PC-9 (cell line): ENCODE results near the gene SNRNP35.

Experiments used
- CTCF ChIP-seq: fragments of 200-600 bp; sonication (generic); conservative IDR thresholded peaks from 2 replicates; pipeline ENCODE4 v1.6.1; 2017; ENCODE audit warnings: mixed run types, antibody characterized with exemption, mild to moderate bottlenecking, moderate library complexity
- EZH2 ChIP-seq: fragments of 200-600 bp; sonication (generic); IDR thresholded peaks from 2 replicates; pipeline ENCODE4 v1.8.0; 2017; ENCODE audit warnings: antibody characterized with exemption, low read depth

- TF ChIP-seq CTCF (no peak), EZH2 (no peak)
Measured at GRCh38 chr12:123442774-123443173, 15.2 kb upstream of the SNRNP35 start.
